Adipocyte (in vitro differentiated cells): Measurements from ENCODE around the gene ESRRA.

Experiments
- DNase-seq: peaks from one replicate; pipeline ENCODE4 v3.0.0-alpha.2; 2015; ENCODE audit warnings: low read depth
- H3K27me3 ChIP-seq: replicated peaks from 2 replicates; pipeline ENCODE4 v1.7.0; 2013; ENCODE audit warnings: mild to moderate bottlenecking, low read length, moderate library complexity; ENCODE audit not compliant: control insufficient read depth, insufficient read depth
- H3K36me3 ChIP-seq: 2 replicates; pipeline ENCODE4 v1.7.0; 2013; ENCODE audit warnings: low read length, mild to moderate bottlenecking, moderate library complexity; ENCODE audit not compliant: control insufficient read depth, insufficient read depth, severe bottlenecking
- H3K4me1 ChIP-seq: 2 replicates; pipeline ENCODE4 v1.7.0; 2013; ENCODE audit warnings: mild to moderate bottlenecking, low read length, moderate library complexity; ENCODE audit not compliant: control insufficient read depth, insufficient read depth
- H3K4me3 ChIP-seq: 2 replicates; pipeline ENCODE4 v1.7.0; 2013; ENCODE audit warnings: mild to moderate bottlenecking, low read length, moderate library complexity
- H3K9ac ChIP-seq: 2 replicates; pipeline ENCODE4 v1.7.0; 2013; ENCODE audit warnings: mild to moderate bottlenecking, low read length, moderate library complexity
- H3K9me3 ChIP-seq: 2 replicates; pipeline ENCODE4 v1.7.0; 2013; ENCODE audit warnings: mild to moderate bottlenecking, low read length, moderate library complexity; ENCODE audit not compliant: control insufficient read depth

ESRRA gene

GRCh38 chr11:64352099-64352994 is 47.0 kb downstream of the ESRRA start:
- no peak overlapping the region for H3K4me3 ChIP-seq
- no peak for DNase-seq
- no peaks in the 10 kb centered on the region for H3K36me3 ChIP-seq
- H3K9me3 ChIP-seq = no peaks in the 10 kb centered on the region
- no peak overlapping the region for H3K9ac ChIP-seq
- no peaks in the 10 kb centered on the region for H3K27me3 ChIP-seq
- H3K4me1 ChIP-seq = peaks cover 7% of the 10 kb centered on the region

- DNase-seq = no peak
- Histone ChIP-seq H3K4me3 (no peak overlapping the region), H3K9ac (no peak overlapping the region)
Measured at GRCh38 chr11:64352995-64353714, 47.8 kb downstream of the ESRRA start.

GRCh38 chr11:64353715-64354506 is 48.6 kb downstream of the ESRRA start:
- Histone ChIP-seq H3K27me3 (no peaks in the 10 kb centered on the region), H3K9ac (no peak overlapping the region), H3K36me3 (no peaks in the 10 kb centered on the region), H3K4me3 (no peak overlapping the region), H3K4me1 (peaks cover 19% of the 10 kb centered on the region), H3K9me3 (no peaks in the 10 kb centered on the region)
- no peak for DNase-seq

More at GRCh38 chr11:64352995-64353714, 47.8 kb downstream of the ESRRA start:
- H3K36me3 ChIP-seq = no peaks in the 10 kb centered on the region
- no peaks in the 10 kb centered on the region for H3K27me3 ChIP-seq
- H3K4me1 ChIP-seq = peaks cover 12% of the 10 kb centered on the region
- no peaks in the 10 kb centered on the region for H3K9me3 ChIP-seq

- Histone ChIP-seq H3K4me1 (peaks cover 28% of the 10 kb centered on the region), H3K27me3 (no peaks in the 10 kb centered on the region), H3K36me3 (no peaks in the 10 kb centered on the region), H3K4me3 (peak overlapping the region; percentile 71), H3K9me3 (no peaks in the 10 kb centered on the region), H3K9ac (peak overlapping the region; percentile 77)
- peak; percentile 87 for DNase-seq
Measured at GRCh38 chr11:64355078-64355940, 50.0 kb downstream of the ESRRA start.

- no peaks in the 10 kb centered on the region for H3K27me3 ChIP-seq
- H3K4me1 ChIP-seq = peaks cover 37% of the 10 kb centered on the region
- no peak overlapping the region for H3K4me3 ChIP-seq
- no peak overlapping the region for H3K9ac ChIP-seq
- peaks cover 10% of the 10 kb centered on the region for H3K36me3 ChIP-seq
- peak; percentile 52 for DNase-seq
- H3K9me3 ChIP-seq = no peaks in the 10 kb centered on the region
Measured at GRCh38 chr11:64356498-64357411, 51.4 kb downstream of the ESRRA start.

GRCh38 chr11:64357446-64357845 is 52.1 kb downstream of the ESRRA start:
- DNase-seq = no peak
- Histone ChIP-seq H3K4me1 (peaks cover 37% of the 10 kb centered on the region), H3K27me3 (no peaks in the 10 kb centered on the region), H3K9ac (no peak overlapping the region), H3K36me3 (peaks cover 17% of the 10 kb centered on the region), H3K4me3 (no peak overlapping the region), H3K9me3 (no peaks in the 10 kb centered on the region)

- Histone ChIP-seq H3K27me3 (no peaks in the 10 kb centered on the region), H3K9ac (peak overlapping the region; percentile 98), H3K36me3 (peaks cover 23% of the 10 kb centered on the region), H3K4me1 (peaks cover 37% of the 10 kb centered on the region), H3K4me3 (peak overlapping the region; percentile 97), H3K9me3 (no peaks in the 10 kb centered on the region)
- peak; percentile 4 for DNase-seq
Measured at GRCh38 chr11:64357904-64358535, 52.7 kb downstream of the ESRRA start.

GRCh38 chr11:64358536-64358906 is 53.2 kb downstream of the ESRRA start:
- Histone ChIP-seq H3K27me3 (no peaks in the 10 kb centered on the region), H3K4me1 (peaks cover 37% of the 10 kb centered on the region), H3K9ac (peak overlapping the region; percentile 98), H3K9me3 (no peaks in the 10 kb centered on the region), H3K4me3 (peak overlapping the region; percentile 97), H3K36me3 (peaks cover 28% of the 10 kb centered on the region)
- no peak for DNase-seq

- Histone ChIP-seq H3K9ac (peak within 1 kb of the TSS; percentile 98), H3K27me3 (no peaks in the 10 kb centered on the region), H3K9me3 (no peaks in the 10 kb centered on the region), H3K36me3 (peaks cover 34% of the 10 kb centered on the region), H3K4me3 (peak within 1 kb of the TSS; percentile 97), H3K4me1 (peaks cover 37% of the 10 kb centered on the region)
- peak; percentile 93 for DNase-seq
Measured at GRCh38 chr11:64358907-64359711, 53.8 kb downstream of the ESRRA start, which contains the start of gene RPS6KA4. TSS of gene RPS6KA4 (plus strand) at chr11:64359162. CDS start at chr11:64359236, 74 bp downstream.
